ENCODE data around the gene ZNF79. TPM values are rescaled to one million over a fixed set of nuclear protein-coding genes. Genes with fewer than 3 reads are reported as not detected.

Gene ZNF79
- total and polyA plus RNA-seq, 9 of the 15 experiments (the other 6 are each of a cell fraction or from before 2014, with no cell fraction given): 0.62 to 7.0 (median 4.1) TPM

GRCh38 chr9:127474592-127474991 is 50.4 kb downstream of the ZNF79 start:
- intact Hi-C loops (cut with micrococcal nuclease): no loop called here
- ChIA-PET POLR2A (interaction anchor here (0.5 to 1.2 kb wide), 2 partner anchors 9 to 598 kb away, joined by 3 to 5 read pairs; no protein-coding TSS in a partner anchor), CTCF (ENCODE audit: low intra/inter-chr PET ratio) (no interaction called here)
- TF ChIP-seq DACH1 (IDR thresholded peaks at IDR 0.05; ENCODE audit: partially characterized antibody) (no peak), ZBTB12 (CRISPR knock-in tag; IDR thresholded peaks at IDR 0.05) (no peak), TCF7L2 (IDR thresholded peaks at IDR 0.05; ENCODE audit: low read depth, low read length) (no peak), CTCF (IDR thresholded peaks at IDR 0.05 in 2 of 3, conservative IDR thresholded peaks at IDR 0.05 in 1 of 3; ENCODE audit: insufficient read depth in 2 of 3, low read depth in 1 of 3, low read length in 3 of 3) (no peak), E4F1 (CRISPR knock-in tag; IDR thresholded peaks at IDR 0.05; ENCODE audit: borderline replicate concordance) (no peak), U2AF2 (optimal IDR thresholded peaks at IDR 0.05; ENCODE audit: low read depth, low read length) (no peak), ILK (tag; IDR thresholded peaks at IDR 0.05; ENCODE audit: borderline replicate concordance, low read depth) (no peak), BDP1 (IDR thresholded peaks at IDR 0.05; ENCODE audit: insufficient read depth, insufficient read length) (no peak), STAT5A (IDR thresholded peaks at IDR 0.05; ENCODE audit: borderline replicate concordance, low read length) (no peak), KDM5B (IDR thresholded peaks at IDR 0.05; ENCODE audit: insufficient replicate concordance, low read depth, low read length) (no peak), NR2C2 (CRISPR knock-in tag; IDR thresholded peaks at IDR 0.05) (no peak), NR2C2 (tag; IDR thresholded peaks at IDR 0.05) (no peak), PHTF2 (CRISPR knock-in tag; IDR thresholded peaks at IDR 0.05) (no peak), JUND (IDR thresholded peaks at IDR 0.05; ENCODE audit: borderline replicate concordance, low read depth, low read length) (no peak), JUND (tag; IDR thresholded peaks at IDR 0.05; ENCODE audit: borderline replicate concordance, low read depth, low read length) (no peak), MCM7 (IDR thresholded peaks at IDR 0.05) (no peak), CC2D1A (IDR thresholded peaks at IDR 0.05) (no peak), TEAD1 (CRISPR knock-in tag; IDR thresholded peaks at IDR 0.05) (no peak)

More at GRCh38 chr9:127474592-127474991, 50.4 kb downstream of the ZNF79 start:
- H3K27me3 ChIP-seq (ENCODE audit: control insufficient read depth in 2 of 2, insufficient read depth in 2 of 2, low read length in 2 of 2): no peaks in the 10 kb centered on the region
- H3K9me1 ChIP-seq (ENCODE audit: control insufficient read depth, insufficient read depth, low read length): no peaks in the 10 kb centered on the region
- H3K79me2 ChIP-seq (ENCODE audit: control insufficient read depth, insufficient read depth, low read length): no peaks in the 10 kb centered on the region
- H3K4me2 ChIP-seq (ENCODE audit: insufficient read depth, low read length): no peak overlapping the region
- H3K9ac ChIP-seq (ENCODE audit: insufficient read depth in 1 of 2, low read depth in 2 of 2, low read length in 2 of 2): peak overlapping the region in 1 of 2 experiments; percentile 65; a peak in 1 of 4 replicates
- DNase-seq (ENCODE audit: extremely low read depth in 1 of 4, low spot score in 3 of 4): no peak
- no peak for FAIRE-seq
- no peak for ATAC-seq
- no TSS peak for BruUV-seq (replicated peaks)
- no peak overlapping the region for H3K27ac ChIP-seq (ENCODE audit: extremely low read depth, low read depth, low read length)
- H3K4me3 ChIP-seq: no peak overlapping the region
- H2AFZ ChIP-seq (ENCODE audit: low read depth, low read length): no peak overlapping the region
- 91% methylated on average over 5 of the region's 5 CpGs for WGBS (ENCODE audit: insufficient coverage, low coverage, missing lambda C conversion rate)
- peaks cover 0 to under 1% of the 10 kb centered on the region in 2 experiments; a peak in 1 of 5 replicates for H3K4me1 ChIP-seq (replicated peaks in 1 of 2; ENCODE audit: control insufficient read depth in 2 of 2, insufficient read depth in 2 of 2, low read length in 2 of 2)
- in situ Hi-C loops (cut with MboI): no loop called here
- H3K9me3 ChIP-seq (replicated peaks; ENCODE audit: control insufficient read depth, insufficient read depth, low read depth, low read length): no peaks in the 10 kb centered on the region
- H3K36me3 ChIP-seq (ENCODE audit: control insufficient read depth, insufficient read depth, low read length): peaks cover 23% of the 10 kb centered on the region; the same call in 1 of the 3 replicates
- H4K20me1 ChIP-seq (replicated peaks; ENCODE audit: control insufficient read depth, insufficient read depth, low read length): no peaks in the 10 kb centered on the region
